IMR-90 (cell line): ENCODE data around the gene MSH4.

Experiments
- MAZ ChIP-seq: IDR thresholded peaks from 2 replicates; pipeline ENCODE4 v1.6.1; 2012; ENCODE audit warnings: low read depth, mild to moderate bottlenecking, low read length, improper control_type of control experiment, moderate library complexity, borderline replicate concordance
- POLR2A ChIP-seq: IDR thresholded peaks from 2 replicates; pipeline ENCODE4 v1.6.1; 2012; ENCODE audit warnings: mild to moderate bottlenecking, low read depth, low read length
- RAD21 ChIP-seq: IDR thresholded peaks from 2 replicates; pipeline ENCODE4 v1.6.1; 2012; ENCODE audit warnings: low read length, improper control_type of control experiment
- TF ChIP-seq, protein P1 (sequence below): conservative IDR thresholded peaks from 2 replicates; pipeline ENCODE4 v1.5.1; 2012; ENCODE audit warnings: mild to moderate bottlenecking, low read depth, low read length, improper control_type of control experiment
- TF ChIP-seq, protein P2 (sequence below): fragments of 150-350 bp; IDR thresholded peaks from 2 replicates; pipeline ENCODE4 v1.6.1; 2016; ENCODE audit warnings: low read depth, mild to moderate bottlenecking, low read length, moderate library complexity, borderline replicate concordance

DNA sequence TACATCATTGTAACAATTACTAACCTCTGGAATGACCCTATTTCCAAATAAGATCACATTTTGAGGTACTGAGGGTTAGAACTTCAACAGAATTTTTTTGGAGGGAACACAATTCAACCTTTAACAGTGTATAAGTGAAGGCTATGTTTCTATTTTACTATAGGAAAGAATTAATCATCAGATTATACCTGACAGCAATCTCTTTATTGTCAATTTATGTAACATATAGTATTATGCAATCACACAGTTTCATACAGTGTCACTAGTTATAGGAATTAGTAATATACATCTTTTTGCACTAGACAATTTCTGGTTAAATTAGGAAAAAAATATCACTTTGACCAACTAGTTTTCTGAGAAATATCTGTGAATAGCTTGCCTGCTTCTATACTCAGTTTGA is 59.1 kb downstream of the MSH4 start:
- TF ChIP-seq POLR2A (no peak), RAD21 (no peak), MAZ (no peak)
- TF ChIP-seq, protein P1, sequence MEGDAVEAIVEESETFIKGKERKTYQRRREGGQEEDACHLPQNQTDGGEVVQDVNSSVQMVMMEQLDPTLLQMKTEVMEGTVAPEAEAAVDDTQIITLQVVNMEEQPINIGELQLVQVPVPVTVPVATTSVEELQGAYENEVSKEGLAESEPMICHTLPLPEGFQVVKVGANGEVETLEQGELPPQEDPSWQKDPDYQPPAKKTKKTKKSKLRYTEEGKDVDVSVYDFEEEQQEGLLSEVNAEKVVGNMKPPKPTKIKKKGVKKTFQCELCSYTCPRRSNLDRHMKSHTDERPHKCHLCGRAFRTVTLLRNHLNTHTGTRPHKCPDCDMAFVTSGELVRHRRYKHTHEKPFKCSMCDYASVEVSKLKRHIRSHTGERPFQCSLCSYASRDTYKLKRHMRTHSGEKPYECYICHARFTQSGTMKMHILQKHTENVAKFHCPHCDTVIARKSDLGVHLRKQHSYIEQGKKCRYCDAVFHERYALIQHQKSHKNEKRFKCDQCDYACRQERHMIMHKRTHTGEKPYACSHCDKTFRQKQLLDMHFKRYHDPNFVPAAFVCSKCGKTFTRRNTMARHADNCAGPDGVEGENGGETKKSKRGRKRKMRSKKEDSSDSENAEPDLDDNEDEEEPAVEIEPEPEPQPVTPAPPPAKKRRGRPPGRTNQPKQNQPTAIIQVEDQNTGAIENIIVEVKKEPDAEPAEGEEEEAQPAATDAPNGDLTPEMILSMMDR, result no peak
- TF ChIP-seq, protein P2, sequence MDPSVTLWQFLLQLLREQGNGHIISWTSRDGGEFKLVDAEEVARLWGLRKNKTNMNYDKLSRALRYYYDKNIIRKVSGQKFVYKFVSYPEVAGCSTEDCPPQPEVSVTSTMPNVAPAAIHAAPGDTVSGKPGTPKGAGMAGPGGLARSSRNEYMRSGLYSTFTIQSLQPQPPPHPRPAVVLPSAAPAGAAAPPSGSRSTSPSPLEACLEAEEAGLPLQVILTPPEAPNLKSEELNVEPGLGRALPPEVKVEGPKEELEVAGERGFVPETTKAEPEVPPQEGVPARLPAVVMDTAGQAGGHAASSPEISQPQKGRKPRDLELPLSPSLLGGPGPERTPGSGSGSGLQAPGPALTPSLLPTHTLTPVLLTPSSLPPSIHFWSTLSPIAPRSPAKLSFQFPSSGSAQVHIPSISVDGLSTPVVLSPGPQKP, result no peak
